GM12891 (cell line): ENCODE results near the gene SNX9.

Source experiments
- DNase-seq: peaks from one replicate; pipeline ENCODE4 v3.0.0; 2011; ENCODE audit warnings: low spot score; ENCODE audit not compliant: insufficient read length
- FAIRE-seq: peaks from 2 replicates; lab custom pipeline; 2011; peaks lifted over from hg19 to GRCh38; lab: Jason Lieb, UNC
- PAX5 ChIP-seq: IDR thresholded peaks from 2 replicates; pipeline ENCODE4 v1.6.1; 2011; ENCODE audit warnings: low read length, moderate library complexity, mild to moderate bottlenecking; ENCODE audit not compliant: insufficient read depth, severe bottlenecking
- POLR2A ChIP-seq: IDR thresholded peaks from 2 replicates; pipeline ENCODE4 v1.6.1; 2011; ENCODE audit warnings: low read depth, low read length, control low read depth
- POLR2AphosphoS5 ChIP-seq: IDR thresholded peaks from 2 replicates; pipeline ENCODE4 v1.6.1; 2011; ENCODE audit warnings: low read depth, low read length, control low read depth
- POU2F2 ChIP-seq: IDR thresholded peaks from 2 replicates; pipeline ENCODE4 v1.6.1; 2011; ENCODE audit warnings: low read depth, mild to moderate bottlenecking, control low read depth, low read length, moderate library complexity
- SPI1 ChIP-seq: IDR thresholded peaks from 2 replicates; pipeline ENCODE4 v1.6.1; 2011; ENCODE audit warnings: low read depth, low read length, control low read depth
- TAF1 ChIP-seq: IDR thresholded peaks from 2 replicates; pipeline ENCODE4 v1.6.1; 2011; ENCODE audit warnings: low read depth, low read length, control low read depth

SNX9 gene

DNA sequence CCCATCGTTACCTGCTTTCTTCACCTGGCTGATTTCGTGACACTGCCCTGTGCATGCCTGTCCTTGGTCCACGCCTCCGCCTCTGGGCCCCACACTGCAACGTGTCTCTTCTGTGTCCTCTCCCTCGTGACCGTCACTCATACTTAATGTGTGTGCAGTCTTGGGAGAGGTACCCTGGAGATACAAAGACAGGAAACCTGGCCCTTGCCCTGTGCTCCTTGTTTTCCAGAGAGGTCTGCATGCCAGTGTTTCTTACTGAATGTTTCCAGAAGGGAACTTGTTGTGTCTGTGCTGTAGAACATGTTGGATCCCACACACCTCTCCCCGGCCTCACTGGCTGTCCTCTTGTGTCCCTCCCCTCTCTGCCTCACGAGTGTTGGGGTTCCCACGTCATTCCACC lies 45.8 kb downstream of the SNX9 start:
- DNase-seq (no peak), FAIRE-seq (no peak)
- TF ChIP-seq PAX5 (no peak), POLR2A (no peak), TAF1 (no peak), POU2F2 (no peak)

DNA sequence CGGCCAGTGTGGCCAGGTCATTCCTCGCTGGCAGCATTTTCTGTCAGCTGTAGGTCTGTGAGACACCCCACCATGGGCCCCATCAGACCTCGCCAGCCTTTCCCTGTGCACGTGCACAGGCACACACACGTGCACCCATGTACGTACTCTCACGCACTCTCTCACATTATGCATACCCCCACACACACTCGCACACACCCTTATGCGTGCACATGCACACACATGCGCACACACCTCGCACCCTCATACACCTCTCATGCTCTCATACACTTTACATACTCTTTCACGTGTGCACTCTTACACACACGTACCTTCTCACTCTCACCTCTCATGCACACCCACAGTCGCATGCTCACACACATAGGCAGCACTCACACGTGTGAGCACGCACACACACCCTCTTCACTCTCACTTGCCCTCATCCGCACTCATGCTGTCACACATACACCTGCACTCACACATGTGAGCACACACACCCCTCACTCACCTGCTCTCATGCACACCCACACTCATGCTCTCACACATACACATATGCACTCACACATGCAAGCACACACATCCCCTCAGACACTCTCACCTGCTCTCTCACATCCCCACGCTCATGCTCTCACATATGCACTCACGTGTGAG lies 46.7 kb downstream of the SNX9 start:
- FAIRE-seq (peak; percentile 48), DNase-seq (no peak)
- TF ChIP-seq POLR2A (no peak), POU2F2 (no peak), PAX5 (no peak), SPI1 (no peak), POLR2AphosphoS5 (no peak), TAF1 (no peak)

DNA sequence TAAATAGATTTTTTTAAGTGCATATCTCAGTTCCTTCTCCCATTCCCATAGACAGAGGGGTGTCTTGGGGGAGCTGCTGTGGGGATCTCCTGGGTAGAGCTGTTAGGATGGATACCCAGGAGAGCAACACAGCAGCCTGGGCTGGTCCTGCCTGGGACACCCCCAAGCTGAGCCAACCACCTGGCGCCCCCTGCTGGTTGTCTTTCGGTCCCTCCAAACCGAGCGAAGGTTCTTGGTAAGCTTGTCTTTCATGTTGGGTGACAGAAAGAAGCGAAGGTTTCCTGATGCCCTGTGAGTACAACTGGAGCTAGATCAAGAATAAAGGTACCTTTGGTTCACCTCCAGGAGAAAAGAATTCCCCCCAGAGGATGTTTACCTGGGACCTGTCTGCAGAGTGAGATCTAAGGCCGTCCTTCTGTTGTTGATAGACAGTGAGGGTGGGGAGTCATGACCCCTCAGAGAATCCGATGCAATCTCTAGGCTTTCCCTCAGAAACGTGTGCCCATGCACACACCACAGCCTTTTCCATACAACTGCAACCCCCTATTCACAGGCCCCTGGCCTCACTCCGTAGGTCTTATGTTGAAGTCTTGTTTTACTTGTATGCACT lies 50.8 kb downstream of the SNX9 start:
- TF ChIP-seq POLR2A (no peak), SPI1 (no peak), TAF1 (no peak), POU2F2 (no peak), PAX5 (no peak), POLR2AphosphoS5 (no peak)
- peak; percentile 90 for FAIRE-seq
- DNase-seq: peak; percentile 40

DNA sequence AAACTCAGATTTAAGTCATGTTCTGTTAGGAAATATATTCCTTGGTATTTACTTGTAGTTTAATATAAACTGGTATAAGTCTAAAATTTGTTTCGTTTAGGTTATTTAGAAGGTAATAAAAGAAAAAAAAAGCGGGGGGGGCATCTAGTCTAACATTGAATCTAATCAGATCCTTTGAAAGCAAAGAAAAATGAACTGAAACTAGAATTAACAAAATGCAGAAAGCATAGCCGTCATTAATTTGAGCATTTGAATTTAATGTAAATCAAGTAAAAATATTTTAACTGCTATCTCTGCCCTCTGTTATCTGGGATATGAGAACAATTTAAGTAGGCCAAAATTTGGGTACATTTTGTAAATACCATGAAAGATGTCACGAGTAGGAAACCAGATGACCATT lies 54.1 kb downstream of the SNX9 start:
- no peak for DNase-seq
- FAIRE-seq: no peak
- TF ChIP-seq PAX5 (no peak), POU2F2 (no peak), POLR2A (no peak), TAF1 (no peak), POLR2AphosphoS5 (no peak), SPI1 (no peak)

DNA sequence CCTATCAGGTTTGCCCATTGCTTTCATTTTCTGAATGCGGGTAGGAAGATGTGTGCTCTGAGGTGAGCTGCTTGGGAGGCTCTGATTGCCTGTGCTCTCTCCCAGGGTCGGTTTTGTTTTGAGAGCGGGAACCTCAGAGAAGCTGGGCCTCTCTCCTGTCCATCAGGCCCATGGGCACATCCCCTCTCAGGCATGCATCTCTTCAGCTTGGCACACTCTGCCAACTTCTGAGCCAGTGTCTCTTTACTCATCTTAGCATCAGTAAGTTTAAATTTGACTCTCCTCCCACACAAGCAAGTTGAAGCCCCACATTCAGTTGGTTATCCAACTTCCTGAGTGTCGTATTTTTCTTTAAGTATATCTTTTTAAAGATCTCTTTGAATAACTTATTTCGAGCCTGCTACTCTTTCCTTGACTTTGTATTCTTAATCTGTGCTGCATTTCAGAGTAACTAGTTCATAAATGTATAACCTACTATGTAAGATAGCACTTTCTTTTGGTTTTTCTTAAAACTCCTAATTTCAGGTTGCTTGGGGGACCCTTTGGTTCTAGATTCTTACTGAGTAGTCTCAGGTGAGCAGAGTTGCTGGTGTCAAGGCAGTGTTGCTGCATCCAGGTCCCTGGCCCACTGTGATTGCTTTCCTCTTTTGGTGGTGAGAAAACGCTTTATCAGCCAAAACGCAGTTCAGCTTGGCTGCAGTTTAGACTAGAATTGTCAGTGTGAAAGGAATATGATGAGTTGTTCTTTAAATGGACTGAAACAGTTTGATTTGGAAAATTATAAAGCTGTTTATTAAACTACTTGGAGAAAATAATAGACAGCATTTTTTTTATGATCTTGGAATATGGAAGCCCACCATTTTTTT lies 54.8 kb downstream of the SNX9 start:
- no peak for FAIRE-seq
- TF ChIP-seq POLR2AphosphoS5: no peak
- no peak for TF ChIP-seq SPI1
- DNase-seq: no peak

DNA sequence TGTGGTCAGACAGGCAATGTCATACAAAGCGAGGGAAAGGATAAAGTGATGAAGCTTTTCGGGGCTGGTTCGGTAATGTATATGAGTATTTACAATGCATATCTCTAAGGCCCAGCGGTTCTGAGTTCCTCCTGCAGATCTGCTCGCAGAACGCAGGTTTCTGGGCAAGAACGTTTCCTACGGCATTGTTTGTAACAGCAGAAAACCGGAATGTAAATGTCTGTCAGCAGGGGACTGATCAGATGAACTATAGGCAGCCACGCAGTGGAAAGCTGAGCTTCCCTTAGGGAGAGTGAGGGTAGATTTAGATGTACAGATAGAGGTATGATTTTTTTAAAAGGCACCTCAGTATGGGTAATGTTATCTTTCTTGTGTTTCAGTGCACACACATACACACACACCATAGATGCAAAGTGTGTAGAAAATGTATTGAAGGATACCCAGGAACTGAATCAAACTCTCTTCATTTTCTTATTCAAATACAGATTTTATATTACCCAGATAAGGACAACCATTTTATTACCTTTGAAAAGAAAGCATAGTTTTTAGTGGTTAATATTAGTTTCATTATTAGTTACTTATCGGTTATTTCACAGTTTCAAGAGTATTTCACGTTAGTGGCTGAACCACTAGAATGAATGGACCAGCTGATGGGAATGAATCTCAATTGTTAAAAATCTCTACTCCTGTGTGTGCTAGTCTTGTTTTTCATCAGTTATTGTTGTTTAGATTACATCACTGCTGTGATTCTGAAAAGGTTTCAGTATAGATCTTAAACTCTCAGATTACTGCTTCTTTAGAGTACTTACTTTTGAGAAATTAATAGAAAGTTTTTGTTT lies 56.2 kb downstream of the SNX9 start:
- DNase-seq: no peak
- FAIRE-seq: no peak
- TF ChIP-seq TAF1 (no peak), PAX5 (no peak), POU2F2 (no peak), POLR2A (no peak), POLR2AphosphoS5 (no peak)

DNA sequence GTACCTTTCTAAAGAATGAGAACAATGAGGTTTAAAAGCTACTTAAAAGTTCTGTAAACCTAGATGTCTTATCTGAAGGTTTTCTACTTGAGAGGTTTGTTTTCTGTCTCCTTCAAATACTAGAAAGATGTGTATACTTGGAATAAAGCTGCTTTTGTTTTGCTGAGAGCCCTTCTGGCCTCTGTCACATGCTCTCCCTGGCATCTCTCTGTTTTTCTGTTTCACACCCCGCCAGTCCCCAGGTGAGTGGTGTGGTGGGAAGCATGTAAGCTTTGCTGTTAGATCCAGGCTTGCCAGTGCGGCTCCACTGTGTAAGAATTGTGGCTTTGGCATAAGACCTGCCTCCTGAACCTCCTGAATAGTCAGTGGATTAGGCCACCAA lies 56.8 kb downstream of the SNX9 start:
- FAIRE-seq: no peak

DNA sequence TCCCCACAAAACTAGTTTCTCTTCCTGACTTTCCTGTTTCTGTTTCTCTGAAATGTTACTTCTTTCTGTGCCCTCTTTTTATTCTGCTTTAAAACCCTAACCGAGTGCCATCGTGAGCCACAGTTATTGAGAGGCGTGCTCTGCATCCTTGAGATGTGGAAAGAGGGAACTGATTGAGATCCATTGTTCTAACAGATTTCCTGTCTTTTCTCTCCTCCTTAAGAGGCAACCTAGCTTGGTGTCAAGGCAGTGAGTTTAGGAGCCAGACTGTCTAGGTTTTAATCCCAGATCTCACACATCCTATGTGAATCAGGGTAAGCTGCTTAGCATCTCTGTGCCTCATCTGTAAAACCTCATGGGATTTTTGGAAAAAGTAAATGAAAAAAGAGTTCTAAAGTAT lies 57.5 kb downstream of the SNX9 start:
- TF ChIP-seq POLR2A (no peak), TAF1 (no peak), POLR2AphosphoS5 (no peak), SPI1 (no peak), POU2F2 (no peak), PAX5 (no peak)
- FAIRE-seq: no peak

More for the DNA sequence above, 56.8 kb downstream of the SNX9 start:
- no peak for DNase-seq
- TF ChIP-seq POU2F2: no peak
- TF ChIP-seq POLR2AphosphoS5: no peak
- no peak for TF ChIP-seq PAX5
- TF ChIP-seq TAF1: no peak
- no peak for TF ChIP-seq POLR2A
- no peak for TF ChIP-seq SPI1

DNA sequence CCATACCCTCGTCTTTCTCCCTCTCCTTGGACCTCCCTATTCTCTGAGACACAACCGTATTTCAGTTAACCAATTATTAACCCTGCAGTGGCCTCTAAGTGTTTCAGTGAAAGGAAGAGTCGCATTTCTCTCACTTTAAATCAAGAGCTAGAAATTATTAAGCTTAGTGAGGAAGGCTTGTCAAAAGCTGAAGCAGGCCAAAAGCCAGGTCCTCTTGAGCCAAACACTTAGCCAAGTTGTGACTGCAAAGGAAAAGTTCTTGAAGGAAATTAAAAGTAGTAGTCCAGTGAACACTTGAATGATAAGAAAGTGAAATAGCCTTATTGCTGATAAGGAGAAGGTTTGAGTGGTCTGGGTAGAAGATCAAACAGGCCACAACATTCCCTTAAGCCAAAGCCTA lies 58.3 kb downstream of the SNX9 start:
- DNase-seq (no peak), FAIRE-seq (no peak)
- TF ChIP-seq TAF1: no peak
- no peak for TF ChIP-seq PAX5
- no peak for TF ChIP-seq POLR2A

More for the DNA sequence above, 57.5 kb downstream of the SNX9 start:
- no peak for DNase-seq
